NCI-H2196 treated with DMSO at 0.1 percent for 48 hours (cell line): Measurements from ENCODE around the gene PTPN4.

Experiments used
- DNase-seq: peaks from one replicate; lab custom pipeline; 2025; ENCODE audit not compliant: unreplicated experiment; lab: John Stamatoyannopoulos, UW

PTPN4 gene

DNA sequence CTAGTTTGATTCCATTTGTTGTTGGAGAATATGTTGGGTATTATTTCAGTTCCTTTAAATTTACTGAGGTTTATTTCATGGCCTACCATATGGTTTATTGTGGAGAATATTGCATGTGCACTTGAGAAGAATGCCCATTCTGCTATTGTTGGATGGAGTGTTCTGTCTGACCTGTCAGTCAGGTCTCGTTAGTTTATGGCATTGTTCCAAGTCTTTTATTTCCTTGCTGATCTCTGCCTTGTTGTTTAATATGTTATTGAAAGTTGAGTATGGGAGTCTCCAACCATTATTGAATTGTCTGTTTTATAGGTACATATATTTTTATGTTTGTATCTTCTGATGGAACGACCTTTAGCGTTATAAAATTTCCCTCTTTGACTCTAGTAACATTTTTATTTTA, 86.3 kb downstream of the PTPN4 start:
- DNase-seq, result no peak

DNA sequence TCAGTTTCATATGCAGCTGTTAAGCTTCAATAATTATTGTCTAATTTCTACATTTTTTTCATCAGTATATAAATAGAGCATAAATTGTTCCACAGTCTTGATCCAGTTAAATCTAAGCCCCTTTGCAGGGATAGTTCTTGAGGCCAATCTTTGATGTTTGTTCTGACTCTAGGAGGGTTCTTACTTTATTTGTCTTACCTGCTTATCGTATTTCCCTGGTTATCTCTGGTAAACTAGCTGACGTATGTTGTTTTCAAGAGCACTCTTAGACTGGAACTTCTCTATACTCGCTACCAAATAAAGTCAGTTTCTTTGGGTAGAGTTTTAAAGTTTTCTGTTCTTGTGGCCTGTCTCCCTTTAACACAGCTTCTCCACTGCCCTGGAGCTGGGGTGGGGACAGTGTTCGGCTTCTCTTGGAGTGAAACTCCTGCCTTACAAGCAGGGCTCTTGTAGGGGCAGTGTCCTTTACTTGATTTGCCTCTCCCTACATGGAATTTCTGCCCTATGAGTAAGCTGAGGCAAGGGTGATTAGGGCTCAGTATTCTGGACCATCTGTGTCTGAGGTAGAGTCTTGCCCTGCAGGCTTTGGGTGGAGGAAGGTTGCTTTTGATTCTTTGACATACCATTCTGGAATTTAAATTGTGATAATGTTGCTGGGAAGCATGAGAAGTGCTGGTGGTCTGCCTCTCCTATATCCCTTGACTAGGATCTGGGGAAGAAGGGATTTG, 90.3 kb downstream of the PTPN4 start:
- DNase-seq, result no peak

DNA sequence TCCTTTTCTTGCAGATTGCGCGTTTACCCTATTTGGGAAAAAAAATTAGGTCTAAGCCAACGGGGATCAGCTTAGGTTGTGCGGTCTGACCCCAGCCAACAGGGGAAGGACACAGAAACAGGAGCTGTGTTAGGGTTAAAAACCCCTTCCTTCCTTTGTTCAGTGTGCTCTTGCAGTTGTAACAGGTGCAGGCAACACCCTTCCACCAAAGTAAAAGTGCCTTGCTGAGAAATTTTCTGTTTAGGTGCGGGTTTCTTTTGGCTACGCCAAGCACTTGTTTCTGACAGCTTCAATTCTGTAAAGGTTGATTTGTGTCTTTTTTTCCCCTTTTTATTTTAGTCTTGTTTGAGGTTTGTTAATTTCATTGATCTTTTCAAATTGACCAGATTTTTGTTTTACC, 92.5 kb downstream of the PTPN4 start:
- no peak for DNase-seq

- DNase-seq, result no peak
These were observed 94.2 kb downstream of the PTPN4 start for GRCh38 chr2:119853777-119854399.

GRCh38 chr2:119856469-119856901, 96.8 kb downstream of the PTPN4 start:
- DNase-seq, result no peak

- DNase-seq, result peak; percentile 13
These were observed 98.0 kb downstream of the PTPN4 start for GRCh38 chr2:119857742-119858141.

GRCh38 chr2:119859528-119859927, 99.8 kb downstream of the PTPN4 start:
- no peak for DNase-seq

DNA sequence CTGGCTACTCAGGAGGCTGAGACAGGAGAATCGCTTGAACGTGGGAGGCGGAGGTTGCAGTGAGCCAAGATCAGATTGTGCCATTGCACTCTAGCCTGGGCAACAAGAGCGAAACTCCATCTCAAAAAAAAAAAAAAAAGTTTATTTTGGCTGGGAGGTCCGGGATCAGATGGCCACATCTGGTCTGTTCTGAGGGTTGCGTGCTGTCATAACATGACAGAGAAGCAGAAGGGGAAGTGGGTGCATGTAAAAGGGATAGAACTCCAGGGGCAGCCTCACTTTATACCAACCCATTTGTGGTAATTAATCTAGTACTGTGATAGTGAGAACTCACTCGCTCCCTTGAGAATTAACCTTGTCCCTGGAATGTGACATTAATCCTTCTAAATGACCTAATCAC, 101.2 kb downstream of the PTPN4 start:
- DNase-seq, result no peak

DNA sequence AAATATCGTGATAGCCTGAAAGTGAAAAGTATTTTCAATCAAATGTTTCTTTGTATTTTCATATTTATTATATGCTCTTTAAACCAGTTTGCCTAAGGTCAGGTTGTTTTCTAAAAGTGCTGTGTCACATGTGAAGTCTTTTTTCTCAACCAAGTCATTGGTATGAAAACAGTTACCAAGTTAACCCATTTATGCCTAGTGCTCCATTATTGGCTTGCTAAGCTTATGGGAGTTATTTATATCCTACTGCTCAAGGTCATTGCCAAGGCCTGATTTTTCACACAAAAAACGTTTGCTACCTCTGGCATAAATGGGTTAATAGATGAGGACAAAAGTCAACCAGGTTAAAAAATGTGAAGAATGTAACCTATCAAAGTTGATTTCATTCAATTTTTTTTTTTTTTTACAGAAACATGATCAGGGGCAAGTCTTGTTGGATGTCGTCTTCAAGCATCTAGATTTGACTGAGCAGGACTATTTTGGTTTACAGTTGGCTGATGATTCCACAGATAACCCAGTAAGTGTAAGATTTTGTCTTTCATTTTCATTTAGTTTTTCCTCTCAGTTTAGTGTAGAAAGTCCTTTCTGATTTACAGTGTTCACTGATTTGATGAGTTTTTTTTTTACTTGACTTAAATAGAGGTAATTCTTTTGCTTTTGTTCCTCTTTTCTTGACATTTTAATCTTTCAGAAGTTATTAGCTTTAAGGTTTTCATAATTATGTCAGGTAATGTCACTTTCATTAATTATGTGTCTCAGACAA, 102.6 kb downstream of the PTPN4 start:
- no peak for DNase-seq

GRCh38 chr2:119864318-119864717, 104.6 kb downstream of the PTPN4 start:
- DNase-seq, result no peak

GRCh38 chr2:119871725-119872124, 112.0 kb downstream of the PTPN4 start:
- DNase-seq, result no peak

GRCh38 chr2:119873350-119874315, 113.9 kb downstream of the PTPN4 start:
- DNase-seq, result no peak

DNA sequence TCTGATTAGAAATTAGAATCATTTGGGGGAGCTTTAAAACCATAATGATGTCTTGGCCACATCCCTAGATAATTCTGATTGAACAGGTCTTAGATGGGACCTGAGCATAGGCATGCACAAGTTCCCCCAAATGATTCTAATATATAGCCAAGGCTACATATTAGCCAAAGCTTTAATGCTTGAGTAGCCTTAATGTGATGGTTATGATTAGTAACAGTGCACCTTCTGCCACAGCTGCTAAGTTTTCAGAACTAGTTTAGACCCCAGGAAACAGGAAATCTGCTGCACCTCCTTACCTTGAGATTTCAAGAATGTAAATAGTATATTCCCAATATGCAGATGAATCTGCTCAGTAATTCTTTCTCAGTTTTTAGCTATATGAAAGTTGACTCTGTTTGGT, 119.8 kb downstream of the PTPN4 start:
- no peak for DNase-seq

- no peak for DNase-seq
These were observed 129.0 kb downstream of the PTPN4 start for GRCh38 chr2:119888680-119889079.

DNA sequence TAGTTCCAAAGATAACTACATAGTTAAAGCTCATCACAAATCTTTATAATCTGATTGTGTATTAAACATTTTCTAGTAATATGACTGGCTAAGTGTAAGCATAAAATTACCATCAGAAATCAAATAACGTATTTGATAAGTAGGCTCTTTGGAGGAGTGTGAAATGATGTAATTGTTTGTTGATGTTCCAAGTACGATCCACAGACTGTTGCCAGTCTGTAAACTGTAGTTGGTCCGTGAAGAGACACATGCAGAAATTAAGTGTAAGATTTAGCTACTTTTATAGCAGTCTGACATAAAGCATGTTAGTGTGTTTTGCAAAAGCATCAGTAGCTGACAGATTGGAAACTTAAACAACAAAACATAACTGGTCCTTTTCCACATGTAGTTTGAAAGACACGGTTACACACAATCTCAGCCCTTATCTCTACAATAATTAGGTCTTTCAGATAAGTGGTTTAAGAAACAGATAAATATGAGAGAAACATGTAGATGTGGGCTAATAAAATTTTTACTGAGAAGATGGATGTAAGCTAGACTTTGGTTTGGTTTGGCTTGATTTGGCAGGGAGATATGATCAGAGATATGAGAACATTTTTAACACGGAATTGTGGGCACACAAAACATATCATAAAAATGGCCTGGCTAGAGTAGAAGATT, 138.1 kb downstream of the PTPN4 start:
- no peak for DNase-seq

DNA sequence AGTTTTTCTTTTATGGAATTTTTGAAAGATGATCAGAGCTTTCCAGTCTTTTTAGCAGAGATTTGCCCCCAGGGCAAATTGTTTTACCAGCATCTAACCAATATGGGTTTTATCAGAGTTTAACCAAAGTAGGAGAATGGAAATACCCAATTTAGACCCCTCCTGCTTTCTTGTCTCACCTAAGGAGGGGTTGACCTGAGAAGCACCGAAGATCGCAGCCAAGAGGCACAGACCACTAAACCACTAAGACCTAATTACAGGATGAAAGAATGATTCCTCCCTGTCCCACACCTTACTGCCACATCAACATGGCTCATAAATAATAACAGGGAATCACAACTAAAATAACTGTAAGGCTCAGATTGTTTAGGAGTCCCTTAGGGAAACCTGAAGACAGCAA, 141.3 kb downstream of the PTPN4 start:
- no peak for DNase-seq

- no peak for DNase-seq
These were observed 150.8 kb downstream of the PTPN4 start for GRCh38 chr2:119910566-119910965.

DNA sequence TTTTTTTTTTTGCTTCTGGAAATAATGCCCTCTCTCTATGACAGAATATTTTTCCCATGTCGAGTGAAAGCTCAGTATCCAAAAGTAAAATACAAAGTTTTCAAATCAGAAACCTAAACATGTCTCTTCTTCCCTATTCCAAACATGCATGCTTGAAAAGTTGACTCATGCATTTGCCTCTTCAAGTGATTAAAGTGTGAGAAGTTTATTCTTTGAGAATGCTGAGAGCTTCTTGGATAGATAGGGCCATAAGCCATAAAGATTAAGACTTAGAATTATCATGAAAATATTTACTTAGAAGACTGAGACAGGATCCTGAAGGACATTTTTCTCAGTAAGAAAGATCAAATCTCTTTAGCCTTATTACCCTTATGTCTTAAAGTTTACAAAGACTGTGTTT, 154.5 kb downstream of the PTPN4 start:
- DNase-seq, result no peak

DNA sequence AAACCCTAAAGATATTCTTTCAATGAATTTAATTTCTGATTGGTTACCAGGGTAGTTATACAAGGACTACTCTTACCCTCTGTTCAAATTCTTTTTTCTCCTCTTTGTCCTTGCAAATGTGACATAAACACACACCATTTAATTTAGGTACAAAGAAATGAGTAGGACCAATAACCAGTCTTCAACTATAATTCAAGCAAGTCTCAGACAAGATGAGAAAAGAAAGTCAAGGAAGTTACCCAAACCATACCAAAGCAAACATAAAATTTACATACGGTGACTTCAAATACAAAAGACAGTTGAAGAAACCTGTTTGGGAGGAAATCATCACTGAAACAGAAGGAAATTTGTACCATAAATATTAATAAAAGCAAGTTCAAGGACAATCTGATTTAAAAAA, 162.1 kb downstream of the PTPN4 start:
- no peak for DNase-seq

DNA sequence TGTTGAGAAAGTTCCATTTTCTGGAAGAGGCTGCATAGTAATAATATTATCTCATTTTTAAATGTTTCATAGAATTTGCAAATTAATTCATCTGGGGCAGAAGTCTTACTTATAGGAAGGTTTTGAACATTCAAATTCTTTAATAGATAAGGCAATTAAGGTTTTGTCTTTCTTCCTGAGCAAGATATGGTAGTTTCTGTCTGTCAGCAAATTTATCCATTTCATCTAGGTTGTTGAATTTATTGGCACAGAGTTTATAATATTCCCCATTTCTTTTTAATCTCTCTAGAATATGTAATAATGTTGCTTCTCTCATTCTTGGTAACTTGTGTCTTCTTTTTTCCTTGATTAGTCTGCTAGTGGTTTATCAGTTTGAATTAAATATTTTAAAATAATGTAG, 163.0 kb downstream of the PTPN4 start:
- DNase-seq, result no peak
